Right lobe of liver (tissue), 6 donors: Measurements from ENCODE around the gene SNX5. TPM values are rescaled to one million over a fixed set of nuclear protein-coding genes. Genes with fewer than 3 reads are reported as not detected.
A peak's percentile ranks its signal among the peaks of the same experiment; 100 is the strongest.

Source experiments
- ATAC-seq, 4 donors: fragments of 200-7000 bp; cut with Tn5 transposase; one replicate each; pipeline ENCODE4 v1.9.1; 2020; ENCODE audit warnings: mild to moderate bottlenecking in 4 of 4, moderate library complexity in 4 of 4
- DNase-seq, 3 donors: peaks; one replicate each; pipeline ENCODE4 v3.0.0-alpha.2; 2020
- H3K27ac ChIP-seq, 3 donors: fragments of 200-600 bp; one replicate each; pipeline ENCODE4 v1.8.0; 2022
- H3K27me3 ChIP-seq, 2 donors: fragments of 200-600 bp; one replicate each; pipeline ENCODE4 v1.8.0; 2022
- H3K36me3 ChIP-seq, 4 donors: fragments of 200-600 bp; sonication (generic) in 1 of 4; one replicate each; pipeline versions ENCODE4 v1.5.1 to v1.8.0; 2017 to 2022; ENCODE audit warnings: control low read depth in 1 of 4
- H3K4me1 ChIP-seq, 4 donors: fragments of 200-600 bp; sonication (generic) in 1 of 4; one replicate each; pipeline versions ENCODE4 v1.5.1 to v1.8.0; 2017 to 2022; ENCODE audit warnings: control low read depth in 1 of 4
- H3K4me3 ChIP-seq, 3 donors: fragments of 200-600 bp; one replicate each; pipeline ENCODE4 v1.8.0; 2022
- H3K9me3 ChIP-seq, 4 donors: fragments of 200-600 bp; sonication (generic) in 1 of 4; one replicate each; pipeline versions ENCODE4 v1.5.1 to v1.8.0; 2017 to 2022; ENCODE audit warnings: control low read depth in 1 of 4
- POLR2A ChIP-seq: fragments of 450-650 bp; IDR thresholded peaks from one replicate; pipeline ENCODE4 v1.6.1; 2017; ENCODE audit warnings: antibody characterized with exemption, mild to moderate bottlenecking
- WGBS: methylation state at CpG from one replicate; pipeline ENCODE4 v1.1.6; 2018; ENCODE audit warnings: low coverage, low lambda C conversion rate; ENCODE audit not compliant: insufficient coverage; ENCODE audit errors: missing lambda C conversion rate; 5-methylcytosine and 5-hydroxymethylcytosine counted together
- intact Hi-C, 2 donors: fragments of 100-400 bp; cut with DNase I; formaldehyde crosslinking; loops; one replicate each; pipeline versions ENCODE4 v1.11.2 to v1.14.1; 2022
- total RNA-seq, 6 experiments: library from RNA; depleted of rRNA in 2 of 6; stranded (reverse); fragments of >200 nt in 2 of 6; fragmentation: NEBNext Ultra II Directional in 3 of 6; extraction: Animal tissue kit (Norgen Biotek cat#: 25700) in 3 of 6; gene quantifications; one replicate each; pipeline versions ENCODE4 v1.1.0 to v1.2.4, GENCODE V29; 2016 to 2023
- TF ChIP-seq, protein P1 (sequence below), 4 donors: fragments of 200-600 bp in 3 of 4; fragments of 450-650 bp in 1 of 4; IDR thresholded peaks; one replicate each; pipeline versions ENCODE4 v1.5.1 to v1.8.0; 2016 to 2022; ENCODE audit warnings: antibody characterized with exemption in 4 of 4, mild to moderate bottlenecking in 2 of 4
- donor health status: DM: no; HTN: yes; CAD: no.
- donor health status: DM: no; HTN: no; CAD: no.
- donor health status: DM: no; HTN: no; CAD: no.
- donor health status: DM: no; HTN: yes; CAD: no.
- donor health status: DM: no; HTN: yes; CAD: no.

SNX5 gene
- total RNA-seq, 6 experiments from 2014 or later, result 32.6 to 74.5 (median 46.0) TPM

GRCh38 chr20:17933711-17934110 is 34.9 kb downstream of the SNX5 start:
- ATAC-seq, result no peak
- DNase-seq, result no peak
- 100% methylated on average over 3 of the region's 5 CpGs for WGBS
- Histone ChIP-seq H3K9me3 (no peaks in the 10 kb centered on the region), H3K4me1 (no peaks in the 10 kb centered on the region), H3K4me3 (no peak overlapping the region), H3K36me3 (no peaks in the 10 kb centered on the region), H3K27me3 (no peaks in the 10 kb centered on the region), H3K27ac (no peak overlapping the region)
- TF ChIP-seq POLR2A, result no peak
- TF ChIP-seq, protein P1, sequence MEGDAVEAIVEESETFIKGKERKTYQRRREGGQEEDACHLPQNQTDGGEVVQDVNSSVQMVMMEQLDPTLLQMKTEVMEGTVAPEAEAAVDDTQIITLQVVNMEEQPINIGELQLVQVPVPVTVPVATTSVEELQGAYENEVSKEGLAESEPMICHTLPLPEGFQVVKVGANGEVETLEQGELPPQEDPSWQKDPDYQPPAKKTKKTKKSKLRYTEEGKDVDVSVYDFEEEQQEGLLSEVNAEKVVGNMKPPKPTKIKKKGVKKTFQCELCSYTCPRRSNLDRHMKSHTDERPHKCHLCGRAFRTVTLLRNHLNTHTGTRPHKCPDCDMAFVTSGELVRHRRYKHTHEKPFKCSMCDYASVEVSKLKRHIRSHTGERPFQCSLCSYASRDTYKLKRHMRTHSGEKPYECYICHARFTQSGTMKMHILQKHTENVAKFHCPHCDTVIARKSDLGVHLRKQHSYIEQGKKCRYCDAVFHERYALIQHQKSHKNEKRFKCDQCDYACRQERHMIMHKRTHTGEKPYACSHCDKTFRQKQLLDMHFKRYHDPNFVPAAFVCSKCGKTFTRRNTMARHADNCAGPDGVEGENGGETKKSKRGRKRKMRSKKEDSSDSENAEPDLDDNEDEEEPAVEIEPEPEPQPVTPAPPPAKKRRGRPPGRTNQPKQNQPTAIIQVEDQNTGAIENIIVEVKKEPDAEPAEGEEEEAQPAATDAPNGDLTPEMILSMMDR (IDR thresholded peaks at IDR 0.05), result no peak
- intact Hi-C loops, result no loop called here

DNA sequence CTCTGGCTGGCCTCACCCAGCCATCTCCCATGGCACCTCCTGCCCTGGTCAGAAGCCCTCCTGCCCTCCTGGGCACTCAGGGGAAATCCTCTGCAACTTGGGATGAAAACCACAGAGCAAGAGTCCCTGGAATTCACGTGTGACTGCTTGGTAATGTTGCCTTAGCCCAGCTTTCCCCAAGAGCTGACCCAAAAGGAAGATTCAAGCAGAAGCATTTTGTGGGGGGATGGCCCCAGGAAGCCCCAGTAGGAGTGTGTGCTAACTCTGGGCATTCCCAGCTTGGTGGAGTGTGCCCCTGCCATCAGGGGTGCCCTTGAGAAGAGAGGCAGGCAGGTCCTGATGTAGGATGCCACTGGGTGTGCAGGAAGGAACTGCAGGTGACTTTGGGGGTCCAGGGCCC is 35.5 kb downstream of the SNX5 start:
- Histone ChIP-seq H3K4me1 (no peaks in the 10 kb centered on the region), H3K27me3 (no peaks in the 10 kb centered on the region), H3K9me3 (no peaks in the 10 kb centered on the region), H3K36me3 (no peaks in the 10 kb centered on the region), H3K4me3 (no peak overlapping the region), H3K27ac (no peak overlapping the region)
- intact Hi-C loops, result no loop called here
- DNase-seq, result no peak
- no CpG with 5 or more reads among the region's 1 CpG for WGBS
- no peak for TF ChIP-seq POLR2A
- TF ChIP-seq, protein P1 (IDR thresholded peaks at IDR 0.05), result no peak
- no peak for ATAC-seq

DNA sequence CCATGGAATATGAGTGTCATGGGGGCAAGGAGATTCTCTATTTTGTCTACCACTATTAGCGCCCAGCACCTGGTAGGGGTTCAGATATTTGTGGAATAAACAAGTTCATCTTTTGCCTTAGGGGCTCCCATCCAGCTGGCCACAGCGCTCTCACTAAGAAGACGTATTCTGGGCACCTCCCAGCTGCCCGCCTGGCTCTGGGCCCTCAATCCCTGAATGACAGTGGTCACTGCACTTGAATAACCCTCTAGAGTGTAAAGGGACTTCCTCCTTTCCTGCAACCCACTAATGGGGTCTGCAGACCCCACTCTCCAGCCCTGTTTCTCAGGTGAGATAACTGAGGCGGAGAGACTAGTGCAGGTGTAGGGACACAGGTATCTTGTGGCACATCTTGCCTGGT is 36.2 kb downstream of the SNX5 start:
- H3K9me3 ChIP-seq, result no peaks in the 10 kb centered on the region

GRCh38 chr20:17931513-17931912 is 37.1 kb downstream of the SNX5 start:
- no peaks in the 10 kb centered on the region for H3K9me3 ChIP-seq
- no peak overlapping the region for H3K4me3 ChIP-seq
- H3K36me3 ChIP-seq, result no peaks in the 10 kb centered on the region
- no peak for DNase-seq
- H3K4me1 ChIP-seq, result peaks cover 0 to 1% (median 0%) of the 10 kb centered on the region in 4 donors
- intact Hi-C loops, result no loop called here
- H3K27me3 ChIP-seq, result no peaks in the 10 kb centered on the region
- 100% methylated on average over 1 of the region's 1 CpG for WGBS
- H3K27ac ChIP-seq, result no peak overlapping the region
- no peak for TF ChIP-seq POLR2A
- TF ChIP-seq, protein P1 (IDR thresholded peaks at IDR 0.05), result no peak
- peak in 1 of 4 donors; percentile 8 for ATAC-seq

More for the DNA sequence above, 36.2 kb downstream of the SNX5 start:
- Histone ChIP-seq H3K36me3 (no peaks in the 10 kb centered on the region), H3K4me1 (no peaks in the 10 kb centered on the region), H3K27me3 (no peaks in the 10 kb centered on the region), H3K4me3 (no peak overlapping the region), H3K27ac (no peak overlapping the region)
- intact Hi-C loops, result no loop called here
- WGBS, result 86% methylated on average over 4 of the region's 5 CpGs
- no peak for TF ChIP-seq POLR2A
- TF ChIP-seq, protein P1 (IDR thresholded peaks at IDR 0.05), result no peak
- DNase-seq (no peak), ATAC-seq (no peak)
